Neural progenitor cell (in vitro differentiated cells): ENCODE measurements around the gene PCDH18. TPM values are rescaled to one million over a fixed set of nuclear protein-coding genes. Genes with fewer than 3 reads are reported as not detected.
"Not testable (repeated sequence)": the region's sequence is repeated elsewhere in the genome, so short reads cannot be mapped to it uniquely, and the experiment has no call there.

Experiments used
- DNase-seq: peaks from one replicate; pipeline ENCODE4 v3.0.0-alpha.2; 2016; ENCODE audit warnings: low spot score
- H2AFZ ChIP-seq: fragments of 200-600 bp; sonication (generic); replicated peaks from 2 replicates; pipeline ENCODE4 v1.6.1; 2016; ENCODE audit warnings: antibody characterized with exemption
- H3F3A ChIP-seq: fragments of 200-600 bp; sonication (generic); 2 replicates; pipeline ENCODE4 v1.6.1; 2016; ENCODE audit warnings: antibody characterized with exemption, low read depth
- H3K27ac ChIP-seq: fragments of 200-600 bp; sonication (generic); 2 replicates; pipeline ENCODE4 v1.5.1; 2016; ENCODE audit warnings: mild to moderate bottlenecking
- H3K27me3 ChIP-seq: fragments of 200-600 bp; sonication (generic); 2 replicates; pipeline ENCODE4 v1.6.1; 2016; ENCODE audit warnings: mild to moderate bottlenecking, moderate library complexity
- H3K36me3 ChIP-seq: fragments of 200-600 bp; sonication (generic); 2 replicates; pipeline ENCODE4 v1.5.1; 2016
- H3K4me1 ChIP-seq: fragments of 200-600 bp; sonication (generic); 2 replicates; pipeline ENCODE4 v1.6.1; 2016; ENCODE audit warnings: mixed run types
- H3K4me2 ChIP-seq: fragments of 200-600 bp; sonication (generic); 2 replicates; pipeline ENCODE4 v1.6.1; 2016
- H3K4me3 ChIP-seq: fragments of 200-600 bp; sonication (generic); 2 replicates; pipeline ENCODE4 v1.5.1; 2016
- H3K79me2 ChIP-seq: fragments of 200-600 bp; sonication (generic); 2 replicates; pipeline ENCODE4 v1.6.1; 2016; ENCODE audit warnings: low read depth
- H3K9ac ChIP-seq: fragments of 200-600 bp; sonication (generic); 2 replicates; pipeline ENCODE4 v1.6.1; 2016
- H3K9me3 ChIP-seq: fragments of 200-600 bp; sonication (generic); 2 replicates; pipeline ENCODE4 v1.5.1; 2016; ENCODE audit warnings: low read depth
- H4K20me1 ChIP-seq: fragments of 200-600 bp; sonication (generic); 2 replicates; pipeline ENCODE4 v1.6.1; 2016; ENCODE audit warnings: low read depth
- H3K27ac Mint-ChIP-seq: 3 replicates; pipeline ENCODE4 v1.8.0; 2021; ENCODE audit warnings: mixed read lengths
- H3K27me3 Mint-ChIP-seq: 2 replicates; pipeline ENCODE4 v1.8.0; 2022; ENCODE audit warnings: low read depth, mild to moderate bottlenecking, inconsistent platforms, moderate library complexity, mixed read lengths; ENCODE audit not compliant: insufficient read depth
- H3K36me3 Mint-ChIP-seq: 3 replicates; pipeline ENCODE4 v1.8.0; 2021; ENCODE audit warnings: mixed read lengths
- H3K4me1 Mint-ChIP-seq: 3 replicates; pipeline ENCODE4 v1.8.0; 2021; ENCODE audit warnings: mixed read lengths
- H3K4me3 Mint-ChIP-seq: 3 replicates; pipeline ENCODE4 v1.8.0; 2021; ENCODE audit warnings: mild to moderate bottlenecking, moderate library complexity, mixed read lengths
- H3K9me3 Mint-ChIP-seq: 3 replicates; pipeline ENCODE4 v1.8.0; 2020; ENCODE audit warnings: mixed read lengths
- CTCF ChIP-seq: fragments of 200-600 bp; sonication (generic); IDR thresholded peaks from 2 replicates; pipeline ENCODE4 v1.5.1; 2017; ENCODE audit warnings: antibody characterized with exemption, mild to moderate bottlenecking
- EZH2 ChIP-seq: fragments of 200-600 bp; sonication (generic); IDR thresholded peaks from 2 replicates; pipeline ENCODE4 v1.6.1; 2017; ENCODE audit warnings: antibody characterized with exemption, mild to moderate bottlenecking, moderate library complexity
- EZH2phosphoT487 ChIP-seq: fragments of 200-600 bp; sonication (generic); IDR thresholded peaks from 2 replicates; pipeline ENCODE4 v1.6.1; 2017; ENCODE audit warnings: antibody characterized with exemption
- total RNA-seq: library from RNA; depleted of rRNA; stranded (reverse); fragments of >200 nt; gene quantifications from 2 replicates; pipeline ENCODE4 v1.2.3, GENCODE V29; 2015; ENCODE audit warnings: low replicate concordance

The PCDH18 gene
- total RNA-seq, 1 donor from 2014 or later, result 220 TPM

GRCh38 chr4:137509855-137510282 lies 22.4 kb downstream of the PCDH18 start:
- Histone ChIP-seq H2AFZ (no peak overlapping the region), H3K27me3 (no peaks in the 10 kb centered on the region), H3K36me3 (no peaks in the 10 kb centered on the region), H4K20me1 (no peaks in the 10 kb centered on the region), H3K4me3 (no peak overlapping the region), H3F3A (no peaks in the 10 kb centered on the region), H3K4me1 (no peaks in the 10 kb centered on the region), H3K9me3 (no peaks in the 10 kb centered on the region), H3K27ac (no peak overlapping the region), H3K4me2 (no peak overlapping the region), H3K79me2 (no peaks in the 10 kb centered on the region), H3K9ac (no peak overlapping the region)
- Mint-ChIP-seq H3K36me3 (no peaks in the 10 kb centered on the region), H3K27me3 (no peaks in the 10 kb centered on the region), H3K4me3 (no peak overlapping the region), H3K27ac (no peak overlapping the region), H3K9me3 (no peaks in the 10 kb centered on the region), H3K4me1 (peaks cover 6% of the 10 kb centered on the region)
- TF ChIP-seq CTCF (no peak), EZH2phosphoT487 (no peak), EZH2 (no peak)
- DNase-seq, result no peak

- Mint-ChIP-seq H3K36me3 (no peaks in the 10 kb centered on the region), H3K27ac (no peak overlapping the region), H3K9me3 (peaks cover 5% of the 10 kb centered on the region), H3K4me1 (no peaks in the 10 kb centered on the region), H3K4me3 (no peak overlapping the region), H3K27me3 (no peaks in the 10 kb centered on the region)
- Histone ChIP-seq H4K20me1 (no peaks in the 10 kb centered on the region), H3F3A (no peaks in the 10 kb centered on the region), H3K4me1 (no peaks in the 10 kb centered on the region), H3K4me3 (no peak overlapping the region), H2AFZ (no peak overlapping the region), H3K27me3 (no peaks in the 10 kb centered on the region), H3K9me3 (no peaks in the 10 kb centered on the region), H3K9ac (no peak overlapping the region), H3K4me2 (no peak overlapping the region), H3K27ac (no peak overlapping the region), H3K36me3 (no peaks in the 10 kb centered on the region), H3K79me2 (no peaks in the 10 kb centered on the region)
- TF ChIP-seq EZH2 (no peak), EZH2phosphoT487 (no peak), CTCF (no peak)
- DNase-seq, result no peak
Measured at GRCh38 chr4:137502339-137503129, 29.8 kb downstream of the PCDH18 start.

GRCh38 chr4:137496267-137496666 lies 36.0 kb downstream of the PCDH18 start:
- not testable (repeated sequence) for H3K9ac ChIP-seq, H3K36me3 ChIP-seq, H3F3A ChIP-seq, H2AFZ ChIP-seq, H3K9me3 ChIP-seq, H3K4me1 Mint-ChIP-seq, H3K27me3 ChIP-seq, H3K27ac ChIP-seq, DNase-seq, H4K20me1 ChIP-seq, H3K4me1 ChIP-seq, H3K27me3 Mint-ChIP-seq, H3K9me3 Mint-ChIP-seq, H3K27ac Mint-ChIP-seq, H3K36me3 Mint-ChIP-seq, H3K79me2 ChIP-seq
- Histone ChIP-seq H3K4me3 (peak overlapping the region; percentile 9), H3K4me2 (peak overlapping the region; percentile 45)
- peak overlapping the region; percentile 68 for H3K4me3 Mint-ChIP-seq

- no peaks in the 10 kb centered on the region for H3K4me1 ChIP-seq
- H3K27me3 ChIP-seq, result no peaks in the 10 kb centered on the region
- no peak overlapping the region for H2AFZ ChIP-seq
- Mint-ChIP-seq H3K4me3 (no peak overlapping the region), H3K9me3 (peaks cover 5% of the 10 kb centered on the region), H3K27ac (no peak overlapping the region), H3K36me3 (no peaks in the 10 kb centered on the region), H3K27me3 (peaks cover 3% of the 10 kb centered on the region), H3K4me1 (peaks cover 3% of the 10 kb centered on the region)
- H3K9ac ChIP-seq, result no peak overlapping the region
- no peaks in the 10 kb centered on the region for H3K9me3 ChIP-seq
- no peak overlapping the region for H3K4me3 ChIP-seq
- no peak overlapping the region for H3K27ac ChIP-seq
- H3K4me2 ChIP-seq, result peak overlapping the region; percentile 45
- H3K36me3 ChIP-seq, result no peaks in the 10 kb centered on the region
- H4K20me1 ChIP-seq, result no peaks in the 10 kb centered on the region
- no peak for DNase-seq
- no peak for TF ChIP-seq EZH2
- TF ChIP-seq EZH2phosphoT487, result no peak
- no peak for TF ChIP-seq CTCF
- H3F3A ChIP-seq, result no peaks in the 10 kb centered on the region
- no peaks in the 10 kb centered on the region for H3K79me2 ChIP-seq
Measured at GRCh38 chr4:137495578-137495977, 36.7 kb downstream of the PCDH18 start.

- H3K36me3 ChIP-seq, H3K27me3 Mint-ChIP-seq, H3K27ac ChIP-seq, DNase-seq, H3K79me2 ChIP-seq, H3K4me2 ChIP-seq, H3K27me3 ChIP-seq, H2AFZ ChIP-seq, H3K4me1 ChIP-seq, H3K27ac Mint-ChIP-seq, H3K4me3 Mint-ChIP-seq, H3K9me3 Mint-ChIP-seq, H4K20me1 ChIP-seq, H3K36me3 Mint-ChIP-seq, H3K9me3 ChIP-seq, H3K4me3 ChIP-seq, H3K9ac ChIP-seq, H3F3A ChIP-seq, H3K4me1 Mint-ChIP-seq: not testable (repeated sequence)
Measured at GRCh38 chr4:137483313-137483959, 48.9 kb downstream of the PCDH18 start.
